HG03135 (cell line): ENCODE data around the gene DPYSL4.

Source experiments
- ATAC-seq: cut with Tn5 transposase; IDR thresholded peaks from one replicate; pipeline ENCODE4 v1.9.1; 2021; ENCODE audit warnings: mild to moderate bottlenecking, moderate library complexity; ENCODE audit not compliant: unreplicated experiment

The DPYSL4 gene

GRCh38 chr10:132162590-132163277, 24.0 kb upstream of the DPYSL4 start:
- ATAC-seq, result no peak

- peak; percentile 42 for ATAC-seq
These were observed 23.4 kb upstream of the DPYSL4 start for GRCh38 chr10:132163278-132163765.

- no peak for ATAC-seq
These were observed 22.8 kb upstream of the DPYSL4 start for GRCh38 chr10:132163826-132164515.

- ATAC-seq, result no peak
These were observed 21.9 kb upstream of the DPYSL4 start for GRCh38 chr10:132164761-132165278.

- no peak for ATAC-seq
These were observed 21.2 kb upstream of the DPYSL4 start for GRCh38 chr10:132165416-132165980.

- no peak for ATAC-seq
These were observed 20.4 kb upstream of the DPYSL4 start for GRCh38 chr10:132166216-132166950.

- ATAC-seq, result no peak
These were observed 19.6 kb upstream of the DPYSL4 start for GRCh38 chr10:132167041-132167674.

- no peak for ATAC-seq
These were observed 18.8 kb upstream of the DPYSL4 start for GRCh38 chr10:132167976-132168375.

GRCh38 chr10:132168571-132169030, 18.1 kb upstream of the DPYSL4 start:
- no peak for ATAC-seq

- ATAC-seq, result no peak
These were observed 17.6 kb upstream of the DPYSL4 start for GRCh38 chr10:132169031-132169765.

- no peak for ATAC-seq
These were observed 16.8 kb upstream of the DPYSL4 start for GRCh38 chr10:132169766-132170560.

GRCh38 chr10:132170561-132171361, 16.0 kb upstream of the DPYSL4 start:
- no peak for ATAC-seq

- ATAC-seq, result no peak
These were observed 14.4 kb upstream of the DPYSL4 start for GRCh38 chr10:132172091-132173066.

GRCh38 chr10:132173185-132173584, 13.6 kb upstream of the DPYSL4 start:
- ATAC-seq, result no peak

- ATAC-seq, result no peak
These were observed 12.5 kb upstream of the DPYSL4 start for GRCh38 chr10:132174237-132174636.

GRCh38 chr10:132175408-132175807, 11.3 kb upstream of the DPYSL4 start:
- ATAC-seq, result no peak
